ENCODE results near the gene SRD5A1. TPM values are rescaled to one million over a fixed set of nuclear protein-coding genes. Genes with fewer than 3 reads are reported as not detected.

The SRD5A1 gene
- total and polyA plus RNA-seq, 2 of the 8 experiments (the other 6 are each of a cell fraction or from before 2014, with no cell fraction given), result 34.7 to 42.4 TPM

DNA sequence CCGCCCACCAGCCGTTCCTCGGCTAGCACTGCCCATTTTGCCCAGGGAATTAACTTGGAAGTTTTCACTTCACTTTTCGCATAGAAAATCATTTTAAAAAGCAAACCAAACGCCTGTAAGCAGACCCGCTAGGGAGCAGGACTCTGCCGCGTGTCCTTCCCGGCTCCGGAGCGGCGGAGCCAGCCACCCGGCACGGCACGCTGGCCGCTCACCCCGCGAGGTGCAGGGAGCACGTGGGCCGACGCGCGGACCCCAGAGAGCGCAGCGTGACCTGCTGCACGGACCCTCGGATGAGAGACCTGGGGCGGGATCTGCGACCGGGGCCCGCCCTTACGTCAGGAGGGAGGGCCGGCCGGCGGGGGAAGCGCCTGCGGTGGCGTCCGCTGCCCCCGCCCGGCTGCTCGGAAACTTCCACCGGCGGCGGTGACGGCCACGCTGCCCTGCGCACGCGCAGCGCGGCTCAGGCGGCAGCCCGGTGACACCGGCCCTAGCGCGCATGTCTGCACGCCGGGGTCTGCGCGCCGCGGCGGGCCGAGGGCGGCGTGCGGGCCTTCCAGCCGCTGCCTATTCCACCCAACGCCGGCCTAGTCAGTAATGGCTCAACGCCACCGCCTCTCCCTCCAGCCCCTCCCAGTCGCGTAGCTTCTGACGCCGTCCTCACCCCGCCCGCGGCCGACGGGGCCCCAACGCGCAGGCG is 79.5 kb downstream of the SRD5A1 start (continued):
- TF ChIP-seq TEAD4 (IDR thresholded peaks at IDR 0.05; ENCODE audit: low read depth, low read length) (no peak), TAF7 (optimal IDR thresholded peaks at IDR 0.05; ENCODE audit: borderline replicate concordance, low read depth, low read length) (no peak)

Data from H1 (cell line).